Tibial nerve (tissue), 4 donors: ENCODE results near the gene ENDOG. TPM values are rescaled to one million over a fixed set of nuclear protein-coding genes. Genes with fewer than 3 reads are reported as not detected.
"Not testable (repeated sequence)": the region's sequence is repeated elsewhere in the genome, so short reads cannot be mapped to it uniquely, and the experiment has no call there.

ENCODE experiments used
- DNase-seq, 2 donors: peaks; one replicate each; pipeline ENCODE4 v3.0.0-alpha.2; 2019; ENCODE audit warnings: low spot score in 2 of 2
- H3K27ac ChIP-seq, 4 donors: fragments of 200-600 bp; sonication (generic) in 3 of 4; one replicate each; pipeline ENCODE4 v1.5.1; 2017 to 2019; ENCODE audit warnings: mild to moderate bottlenecking in 1 of 4
- H3K27me3 ChIP-seq, 2 donors: fragments of 200-600 bp; sonication (generic) in 1 of 2; one replicate each; pipeline versions ENCODE4 v1.5.1 to v1.6.0; 2017 to 2019
- H3K36me3 ChIP-seq, 3 donors: fragments of 200-600 bp; sonication (generic); one replicate each; pipeline ENCODE4 v1.5.1; 2018 to 2019
- H3K4me1 ChIP-seq, 4 donors: fragments of 200-600 bp; sonication (generic) in 3 of 4; one replicate each; pipeline ENCODE4 v1.5.1; 2017 to 2019
- H3K4me3 ChIP-seq, 4 donors: fragments of 200-600 bp; sonication (generic) in 3 of 4; one replicate each; pipeline ENCODE4 v1.5.1; 2017 to 2019; ENCODE audit warnings: mild to moderate bottlenecking in 1 of 4, moderate library complexity in 1 of 4
- H3K9me3 ChIP-seq, 4 donors: fragments of 200-600 bp; sonication (generic) in 3 of 4; one replicate each; pipeline ENCODE4 v1.5.1; 2017 to 2019
- EP300 ChIP-seq, 2 donors: sonication (generic); formaldehyde crosslinking; IDR thresholded peaks; one replicate each; pipeline ENCODE4 v1.6.1; 2017; ENCODE audit warnings: antibody characterized with exemption in 2 of 2, mild to moderate bottlenecking in 1 of 2
- POLR2A ChIP-seq, 2 donors: fragments of 450-650 bp; IDR thresholded peaks; one replicate each; pipeline ENCODE4 v1.6.1; 2017; ENCODE audit warnings: antibody characterized with exemption in 2 of 2, mild to moderate bottlenecking in 2 of 2, moderate library complexity in 2 of 2
- WGBS, 2 donors: methylation state at CpG; one replicate each; pipeline ENCODE4 v1.1.5; 2018; 5-methylcytosine and 5-hydroxymethylcytosine counted together
- total RNA-seq, 4 donors: library from RNA; depleted of rRNA; stranded (reverse); fragments of >200 nt; gene quantifications; one replicate each; pipeline ENCODE4 v1.1.0, GENCODE V29; 2016
- TF ChIP-seq, protein P1 (sequence below), 5 experiments: fragments of 200-600 bp in 3 of 5; fragments of 450-650 bp in 2 of 5; sonication (generic) in 3 of 5; IDR thresholded peaks; one replicate each; pipeline ENCODE4 v1.5.1; 2016 to 2019; ENCODE audit warnings: antibody characterized with exemption in 5 of 5, mild to moderate bottlenecking in 3 of 5, moderate library complexity in 2 of 5

The ENDOG gene
- total RNA-seq, 4 donors from 2014 or later, result 22.8 to 53.1 (median 48.8) TPM

DNA sequence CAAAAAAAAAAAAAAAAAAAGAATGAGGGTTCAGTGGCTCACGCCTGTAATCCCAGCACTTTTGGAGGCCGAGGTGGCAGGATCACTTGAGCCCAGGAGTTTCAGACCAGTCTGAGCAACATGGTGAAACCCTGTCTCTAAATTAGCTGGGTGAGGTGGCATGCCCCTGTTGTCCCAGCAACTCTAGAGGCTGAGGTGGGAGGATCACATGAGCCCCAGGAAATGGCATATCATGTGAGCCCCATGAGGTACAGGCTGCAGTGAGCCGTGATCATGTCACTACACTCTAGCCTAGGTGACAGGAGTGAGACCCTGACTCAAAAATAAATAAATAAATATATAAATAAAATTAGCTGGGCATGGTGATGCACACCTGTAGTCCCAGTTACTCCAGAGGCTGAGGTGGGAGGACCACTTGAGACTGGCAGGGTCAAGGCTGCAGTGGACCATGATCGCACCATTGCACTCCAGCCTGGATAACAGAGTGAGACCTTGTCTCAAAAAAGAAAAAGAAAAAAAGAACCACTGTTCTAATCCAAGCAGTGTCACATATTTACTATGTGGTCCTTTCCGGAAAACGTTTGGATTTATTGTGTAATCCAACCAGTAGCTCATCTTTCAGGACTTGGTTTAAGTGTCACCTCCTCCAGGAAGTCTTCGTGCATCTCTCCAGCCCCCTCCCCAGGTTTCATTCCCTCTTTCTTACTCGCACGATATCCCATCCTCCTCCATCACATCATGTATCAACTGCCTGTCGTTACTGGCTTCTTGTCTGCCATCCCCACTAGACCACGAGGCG is 23.6 kb downstream of the ENDOG start:
- DNase-seq, result no peak
- peaks cover 0 to 52% (median 0%) of the 10 kb centered on the region in 3 donors for H3K36me3 ChIP-seq
- TF ChIP-seq EP300 (IDR thresholded peaks at IDR 0.05), result no peak
- no peaks in the 10 kb centered on the region for H3K9me3 ChIP-seq
- no peaks in the 10 kb centered on the region for H3K27me3 ChIP-seq
- WGBS, 2 donors, result 82 to 87% methylated on average over 12 of the region's 12 CpGs
- no peak overlapping the region for H3K4me3 ChIP-seq
- H3K27ac ChIP-seq, result no peak overlapping the region
- H3K4me1 ChIP-seq, result no peaks in the 10 kb centered on the region

DNA sequence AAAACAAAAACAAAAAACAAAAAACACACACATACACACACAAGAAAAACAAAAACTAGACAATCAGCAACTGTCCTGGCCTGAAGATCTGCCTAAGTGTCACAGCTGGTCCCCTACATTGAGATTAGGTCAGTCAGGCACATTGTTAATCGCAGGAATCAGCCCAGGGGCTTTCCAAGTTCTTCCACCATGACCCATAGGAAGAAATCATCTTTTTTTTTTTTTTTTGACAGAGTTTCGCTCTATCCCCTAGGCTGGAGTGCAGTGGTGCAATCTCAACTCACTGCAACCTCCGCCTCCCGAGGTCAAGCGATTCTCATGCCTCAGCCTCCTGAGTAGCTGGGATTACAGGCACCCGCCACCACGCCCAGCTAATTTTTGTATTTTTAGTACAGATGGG is 24.9 kb downstream of the ENDOG start:
- not testable (repeated sequence) for H3K27ac ChIP-seq, H3K4me3 ChIP-seq, H3K9me3 ChIP-seq, H3K27me3 ChIP-seq, DNase-seq, H3K4me1 ChIP-seq
- H3K36me3 ChIP-seq, result peaks cover 0 to 50% (median 0%) of the 10 kb centered on the region in 3 donors
- 95 to 98% methylated on average over 7 of the region's 7 CpGs for WGBS, 2 donors

DNA sequence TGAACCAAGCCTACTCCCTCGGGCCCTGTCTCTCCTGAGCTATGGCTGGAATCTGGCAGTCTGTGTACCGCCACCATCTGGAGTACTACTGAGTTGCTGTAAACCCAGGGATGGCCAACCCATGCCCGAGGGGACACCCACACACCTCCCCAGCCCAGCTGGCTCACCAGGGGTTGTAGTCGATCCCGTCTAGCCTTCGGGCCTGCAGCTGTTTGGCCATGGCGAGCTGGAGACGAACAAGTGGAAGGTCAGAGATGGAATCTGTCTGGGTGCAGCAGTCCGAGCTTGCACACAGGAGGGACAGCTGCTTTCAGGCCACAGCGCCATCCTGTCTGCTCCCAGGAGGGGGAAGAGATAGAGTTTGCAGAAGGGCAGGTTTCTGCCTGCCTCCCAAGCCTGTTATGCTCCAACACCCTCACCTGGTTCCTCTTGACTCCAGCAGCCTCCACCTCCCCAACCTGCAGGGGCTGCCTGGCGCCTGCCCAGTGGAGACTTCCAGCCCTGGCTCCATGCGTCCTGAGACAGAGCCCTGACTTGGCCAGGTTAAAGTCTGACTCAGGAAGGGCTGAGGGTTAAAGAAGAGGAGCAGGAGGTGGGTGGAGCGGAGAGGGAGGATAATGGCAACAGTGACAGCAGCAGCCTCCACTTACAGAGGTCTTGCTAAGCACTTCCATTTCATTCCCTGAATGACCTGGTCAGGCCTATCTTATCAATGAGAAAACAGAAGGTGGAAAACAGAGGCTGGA is 27.1 kb downstream of the ENDOG start:
- WGBS, 2 donors, result 64% methylated on average over 12 of the region's 13 CpGs
- Histone ChIP-seq H3K36me3 (peaks cover 0 to 37% (median 0%) of the 10 kb centered on the region in 3 donors), H3K4me3 (no peak overlapping the region), H3K9me3 (peaks cover 0 to 3% (median 0%) of the 10 kb centered on the region in 4 donors), H3K27me3 (no peaks in the 10 kb centered on the region), H3K27ac (no peak overlapping the region), H3K4me1 (no peaks in the 10 kb centered on the region)
- no peak for TF ChIP-seq POLR2A (IDR thresholded peaks at IDR 0.05)
- TF ChIP-seq, protein P1, sequence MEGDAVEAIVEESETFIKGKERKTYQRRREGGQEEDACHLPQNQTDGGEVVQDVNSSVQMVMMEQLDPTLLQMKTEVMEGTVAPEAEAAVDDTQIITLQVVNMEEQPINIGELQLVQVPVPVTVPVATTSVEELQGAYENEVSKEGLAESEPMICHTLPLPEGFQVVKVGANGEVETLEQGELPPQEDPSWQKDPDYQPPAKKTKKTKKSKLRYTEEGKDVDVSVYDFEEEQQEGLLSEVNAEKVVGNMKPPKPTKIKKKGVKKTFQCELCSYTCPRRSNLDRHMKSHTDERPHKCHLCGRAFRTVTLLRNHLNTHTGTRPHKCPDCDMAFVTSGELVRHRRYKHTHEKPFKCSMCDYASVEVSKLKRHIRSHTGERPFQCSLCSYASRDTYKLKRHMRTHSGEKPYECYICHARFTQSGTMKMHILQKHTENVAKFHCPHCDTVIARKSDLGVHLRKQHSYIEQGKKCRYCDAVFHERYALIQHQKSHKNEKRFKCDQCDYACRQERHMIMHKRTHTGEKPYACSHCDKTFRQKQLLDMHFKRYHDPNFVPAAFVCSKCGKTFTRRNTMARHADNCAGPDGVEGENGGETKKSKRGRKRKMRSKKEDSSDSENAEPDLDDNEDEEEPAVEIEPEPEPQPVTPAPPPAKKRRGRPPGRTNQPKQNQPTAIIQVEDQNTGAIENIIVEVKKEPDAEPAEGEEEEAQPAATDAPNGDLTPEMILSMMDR (IDR thresholded peaks at IDR 0.05), result no peak
- no peak for TF ChIP-seq EP300 (IDR thresholded peaks at IDR 0.05)
- DNase-seq, result no peak

DNA sequence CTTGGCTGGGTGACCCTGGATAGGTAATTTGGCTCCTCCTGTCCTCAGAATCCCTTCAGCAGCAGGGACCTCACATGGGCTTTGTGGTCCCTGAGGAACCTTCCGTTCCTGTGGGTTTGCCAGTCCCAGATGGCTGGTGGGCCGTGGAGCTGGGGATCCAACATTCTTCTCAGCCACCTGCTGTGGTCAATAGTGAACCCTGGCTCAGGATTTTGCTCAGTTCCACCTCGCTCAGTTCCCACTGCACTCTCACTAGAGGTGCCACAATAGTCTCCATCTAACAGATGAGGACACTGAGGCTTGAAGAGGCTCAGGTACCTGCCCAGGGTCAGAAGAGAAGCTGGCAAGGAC is 28.4 kb downstream of the ENDOG start:
- Histone ChIP-seq H3K9me3 (peaks cover 0 to 8% (median 0%) of the 10 kb centered on the region in 4 donors), H3K36me3 (peaks cover 0 to 27% (median 0%) of the 10 kb centered on the region in 3 donors), H3K4me1 (no peaks in the 10 kb centered on the region), H3K27ac (no peak overlapping the region), H3K4me3 (no peak overlapping the region), H3K27me3 (no peaks in the 10 kb centered on the region)
- 89 to 92% methylated on average over 3 of the region's 3 CpGs for WGBS, 2 donors
- DNase-seq, result no peak
- TF ChIP-seq EP300 (IDR thresholded peaks at IDR 0.05), result no peak

DNA sequence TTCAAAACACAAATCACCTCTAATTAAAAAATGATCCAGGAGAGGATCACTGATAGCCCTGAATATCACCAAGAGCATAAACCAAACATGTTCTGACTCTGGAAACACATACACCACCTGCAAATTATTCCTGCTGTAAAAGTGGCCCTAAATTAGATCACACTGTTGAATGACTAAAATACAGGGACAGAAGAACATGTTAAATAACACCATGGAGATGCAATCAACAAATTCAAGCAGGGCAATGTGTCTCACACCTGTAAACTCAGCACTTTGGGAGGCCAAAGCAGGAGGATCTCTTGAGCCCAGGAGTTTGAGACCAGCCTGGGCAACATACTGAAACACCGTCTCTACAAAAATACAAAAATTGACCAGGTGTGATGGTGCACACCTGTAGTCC is 29.5 kb downstream of the ENDOG start:
- TF ChIP-seq, protein P1 (IDR thresholded peaks at IDR 0.05), result no peak
- TF ChIP-seq POLR2A (IDR thresholded peaks at IDR 0.05) (no peak), EP300 (IDR thresholded peaks at IDR 0.05) (no peak)
- DNase-seq, result no peak
- Histone ChIP-seq H3K27ac (no peak overlapping the region), H3K4me3 (no peak overlapping the region), H3K27me3 (no peaks in the 10 kb centered on the region), H3K4me1 (no peaks in the 10 kb centered on the region), H3K36me3 (peaks cover 0 to 15% (median 0%) of the 10 kb centered on the region in 3 donors), H3K9me3 (peaks cover 0 to 8% (median 0%) of the 10 kb centered on the region in 4 donors)
- WGBS, 2 donors, result 89 to 95% methylated on average over 1 of the region's 1 CpG

DNA sequence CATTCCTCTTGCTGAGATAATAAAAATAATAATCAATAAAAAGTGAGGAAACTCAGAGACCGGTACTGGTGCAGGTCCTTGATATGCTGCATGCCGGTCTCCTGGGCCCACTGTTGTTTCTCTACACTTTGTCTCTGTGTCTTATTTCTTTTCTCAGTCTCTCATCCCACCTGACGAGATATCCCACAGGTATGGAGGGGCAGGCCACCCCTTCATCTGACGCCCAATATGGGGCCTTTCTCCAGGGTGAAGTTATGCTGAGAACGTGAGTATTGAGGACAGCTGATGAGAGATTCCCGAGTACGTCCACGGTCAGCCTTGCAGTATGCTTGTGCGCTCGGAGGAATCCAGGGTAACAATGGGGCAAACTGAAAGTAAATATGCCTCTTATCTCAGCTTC is 32.7 kb downstream of the ENDOG start:
- 76 to 87% methylated on average over 10 of the region's 10 CpGs for WGBS, 2 donors
- peak overlapping the region in 1 of 4 donors; percentile 61 for H3K27ac ChIP-seq
- not testable (repeated sequence) for H3K4me1 ChIP-seq, H3K4me3 ChIP-seq, H3K9me3 ChIP-seq, DNase-seq, H3K27me3 ChIP-seq, H3K36me3 ChIP-seq
